ENCODE data around the gene DDI2. TPM values are rescaled to one million over a fixed set of nuclear protein-coding genes. Genes with fewer than 3 reads are reported as not detected.
A peak's percentile ranks its signal among the peaks of the same experiment; 100 is the strongest.

The DDI2 gene
- polyA plus RNA-seq, 1 donor (not counting 4 experiments of a cell fraction or from before 2014, with no cell fraction given): 11.5 TPM

DNA sequence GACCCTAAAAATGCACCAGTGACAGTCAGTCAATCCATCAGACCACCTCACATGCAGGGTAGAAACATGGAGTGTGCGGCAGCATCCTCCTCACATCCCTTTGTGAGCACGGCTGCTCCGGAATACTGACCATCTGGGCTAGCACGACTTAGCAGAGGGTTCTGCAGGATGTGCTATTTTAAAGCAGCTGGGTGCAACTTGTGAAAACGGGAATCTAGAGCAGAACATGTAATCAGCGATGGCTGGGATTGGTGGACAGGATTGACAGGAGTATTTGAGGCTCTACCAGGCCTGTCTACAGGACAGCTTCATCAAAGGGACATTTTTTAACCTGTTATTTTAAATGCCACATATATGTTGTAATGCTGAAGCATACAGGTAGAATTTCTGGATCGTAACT lies 50.1 kb downstream of the DDI2 start:
- H3K4me2 ChIP-seq (ENCODE audit: control insufficient read depth, extremely low read depth, insufficient read depth, low read depth, low read length): no peak overlapping the region
- dilution Hi-C loops (cut with MboI; ENCODE audit: extremely low pct_ligation_motif_present, low sequenced_read_pairs): no loop called here
- H3K9me3 ChIP-seq (ENCODE audit: control insufficient read depth, low read depth, low read length): no peaks in the 10 kb centered on the region
- no peaks in the 10 kb centered on the region for H4K20me1 ChIP-seq (ENCODE audit: control insufficient read depth, extremely low read depth, insufficient read depth, low read length)
- H3K4me1 ChIP-seq (ENCODE audit: control insufficient read depth, extremely low read depth, insufficient read depth, low read length): no peaks in the 10 kb centered on the region
- no peak overlapping the region for H3K9ac ChIP-seq (ENCODE audit: control insufficient read depth, extremely low read depth, insufficient read depth, low read length)
- no peak overlapping the region for H2AFZ ChIP-seq (ENCODE audit: control insufficient read depth, low read length)
- H3K9me1 ChIP-seq (ENCODE audit: control insufficient read depth, extremely low read depth, insufficient read depth, low read length): no peaks in the 10 kb centered on the region
- DNase-seq (ENCODE audit: low read depth, low spot score): no peak
- H3K27me3 ChIP-seq (ENCODE audit: control insufficient read depth, extremely low read depth, insufficient read depth, low read length): no peaks in the 10 kb centered on the region
- H3K27ac ChIP-seq (ENCODE audit: control insufficient read depth, insufficient read depth, low read length): no peak overlapping the region
- FAIRE-seq: no peak
- H3K4me3 ChIP-seq (ENCODE audit: control insufficient read depth in 2 of 3, extremely low read depth in 1 of 3, insufficient read depth in 2 of 3, low read depth in 1 of 3, low read length in 3 of 3): no peak overlapping the region
- no peak for TF ChIP-seq EZH2 (IDR thresholded peaks at IDR 0.05; ENCODE audit: low read length)
- TF ChIP-seq, protein P1, sequence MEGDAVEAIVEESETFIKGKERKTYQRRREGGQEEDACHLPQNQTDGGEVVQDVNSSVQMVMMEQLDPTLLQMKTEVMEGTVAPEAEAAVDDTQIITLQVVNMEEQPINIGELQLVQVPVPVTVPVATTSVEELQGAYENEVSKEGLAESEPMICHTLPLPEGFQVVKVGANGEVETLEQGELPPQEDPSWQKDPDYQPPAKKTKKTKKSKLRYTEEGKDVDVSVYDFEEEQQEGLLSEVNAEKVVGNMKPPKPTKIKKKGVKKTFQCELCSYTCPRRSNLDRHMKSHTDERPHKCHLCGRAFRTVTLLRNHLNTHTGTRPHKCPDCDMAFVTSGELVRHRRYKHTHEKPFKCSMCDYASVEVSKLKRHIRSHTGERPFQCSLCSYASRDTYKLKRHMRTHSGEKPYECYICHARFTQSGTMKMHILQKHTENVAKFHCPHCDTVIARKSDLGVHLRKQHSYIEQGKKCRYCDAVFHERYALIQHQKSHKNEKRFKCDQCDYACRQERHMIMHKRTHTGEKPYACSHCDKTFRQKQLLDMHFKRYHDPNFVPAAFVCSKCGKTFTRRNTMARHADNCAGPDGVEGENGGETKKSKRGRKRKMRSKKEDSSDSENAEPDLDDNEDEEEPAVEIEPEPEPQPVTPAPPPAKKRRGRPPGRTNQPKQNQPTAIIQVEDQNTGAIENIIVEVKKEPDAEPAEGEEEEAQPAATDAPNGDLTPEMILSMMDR (optimal IDR thresholded peaks at IDR 0.05 in 1 of 3, IDR thresholded peaks at IDR 0.05 in 1 of 3, conservative IDR thresholded peaks at IDR 0.05 in 1 of 3; ENCODE audit: extremely low read depth in 1 of 3, insufficient read depth in 2 of 3, low read length in 3 of 3): no peak
- H3K79me2 ChIP-seq (ENCODE audit: control insufficient read depth, insufficient read depth, low read length): no peaks in the 10 kb centered on the region
- H3K36me3 ChIP-seq (ENCODE audit: control insufficient read depth in 2 of 2, extremely low read depth in 1 of 2, insufficient read depth in 2 of 2, low read length in 2 of 2): peaks cover 0 to 2% of the 10 kb centered on the region in 2 experiments

DNA sequence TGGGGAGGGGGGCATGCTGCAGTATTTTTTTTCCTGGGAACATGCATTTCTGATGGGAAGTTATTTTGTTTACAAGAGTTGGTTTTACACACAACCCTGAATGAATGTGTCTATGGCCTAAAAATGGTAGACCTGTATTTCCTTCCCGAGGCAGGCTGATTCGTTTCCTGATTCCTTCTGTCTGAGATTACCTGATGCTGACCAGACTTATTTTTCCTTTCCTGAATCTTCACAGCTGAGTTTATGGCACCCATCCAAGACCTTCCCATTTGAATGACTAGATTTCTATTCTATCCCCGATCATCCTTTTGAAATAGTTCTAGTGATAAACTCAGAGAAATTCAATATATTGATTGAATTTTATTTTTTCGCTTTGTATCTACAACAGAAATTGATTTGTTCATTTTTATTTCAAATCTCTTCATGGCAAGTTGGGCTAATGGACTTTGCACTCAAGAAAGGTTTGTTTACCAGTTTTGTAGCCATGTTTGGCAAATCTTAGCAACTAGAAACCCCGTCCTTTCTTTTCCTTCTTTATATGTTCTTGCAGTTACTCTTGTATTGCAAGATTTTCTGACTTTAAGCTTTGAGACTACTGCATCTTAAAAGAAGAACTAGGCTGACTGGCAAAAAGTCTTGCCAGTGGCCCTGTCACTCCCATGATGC lies 51.0 kb downstream of the DDI2 start:
- H3K36me3 ChIP-seq (ENCODE audit: control insufficient read depth in 2 of 2, extremely low read depth in 1 of 2, insufficient read depth in 2 of 2, low read length in 2 of 2): peaks cover 0 to 2% of the 10 kb centered on the region in 2 experiments
- no peaks in the 10 kb centered on the region for H4K20me1 ChIP-seq (ENCODE audit: control insufficient read depth, extremely low read depth, insufficient read depth, low read length)
- H3K27me3 ChIP-seq (ENCODE audit: control insufficient read depth, extremely low read depth, insufficient read depth, low read length): no peaks in the 10 kb centered on the region
- H3K4me2 ChIP-seq (ENCODE audit: control insufficient read depth, extremely low read depth, insufficient read depth, low read depth, low read length): no peak overlapping the region
- H3K9me1 ChIP-seq (ENCODE audit: control insufficient read depth, extremely low read depth, insufficient read depth, low read length): no peaks in the 10 kb centered on the region
- dilution Hi-C loops (cut with MboI; ENCODE audit: extremely low pct_ligation_motif_present, low sequenced_read_pairs): no loop called here
- DNase-seq (ENCODE audit: low read depth, low spot score): no peak
- no peak overlapping the region for H3K27ac ChIP-seq (ENCODE audit: control insufficient read depth, insufficient read depth, low read length)
- no peaks in the 10 kb centered on the region for H3K79me2 ChIP-seq (ENCODE audit: control insufficient read depth, insufficient read depth, low read length)
- H2AFZ ChIP-seq (ENCODE audit: control insufficient read depth, low read length): no peak overlapping the region
- H3K4me1 ChIP-seq (ENCODE audit: control insufficient read depth, extremely low read depth, insufficient read depth, low read length): no peaks in the 10 kb centered on the region
- no peak overlapping the region for H3K4me3 ChIP-seq (ENCODE audit: control insufficient read depth in 2 of 3, extremely low read depth in 1 of 3, insufficient read depth in 2 of 3, low read depth in 1 of 3, low read length in 3 of 3)
- TF ChIP-seq, protein P1 (optimal IDR thresholded peaks at IDR 0.05 in 1 of 3, IDR thresholded peaks at IDR 0.05 in 1 of 3, conservative IDR thresholded peaks at IDR 0.05 in 1 of 3; ENCODE audit: extremely low read depth in 1 of 3, insufficient read depth in 2 of 3, low read length in 3 of 3): no peak
- no peak for TF ChIP-seq EZH2 (IDR thresholded peaks at IDR 0.05; ENCODE audit: low read length)
- H3K9me3 ChIP-seq (ENCODE audit: control insufficient read depth, low read depth, low read length): no peaks in the 10 kb centered on the region
- peak; percentile 48 for FAIRE-seq
- H3K9ac ChIP-seq (ENCODE audit: control insufficient read depth, extremely low read depth, insufficient read depth, low read length): no peak overlapping the region

Measured in keratinocyte (primary cell).